Measurements from ENCODE around the gene DNAH7.
"Not testable (repeated sequence)": the region's sequence is repeated elsewhere in the genome, so short reads cannot be mapped to it uniquely, and the experiment has no call there.

Gene DNAH7

GRCh38 chr2:196068271-196069209 is at the start of gene DNAH7:
Gene DNAH7, minus strand, starts transcription at chr2:196068837. Its CDS starts 126 bp downstream, at chr2:196068711.
- DNase-seq: peak; percentile 87

- no peak for DNase-seq
Observed at GRCh38 chr2:196117214-196117705, 48.6 kb upstream of the DNAH7 start.

- DNase-seq: no peak
Observed at GRCh38 chr2:196113061-196113974, 44.7 kb upstream of the DNAH7 start.

GRCh38 chr2:196112418-196113034 is 43.9 kb upstream of the DNAH7 start:
- DNase-seq: no peak

GRCh38 chr2:196108604-196109003 is 40.0 kb upstream of the DNAH7 start:
- no peak for DNase-seq

GRCh38 chr2:196105951-196106350 is 37.3 kb upstream of the DNAH7 start:
- no peak for DNase-seq

GRCh38 chr2:196104066-196104465 is 35.4 kb upstream of the DNAH7 start:
- DNase-seq: no peak

GRCh38 chr2:196103626-196104025 is 35.0 kb upstream of the DNAH7 start:
- DNase-seq: no peak

GRCh38 chr2:196101325-196101991 is 32.8 kb upstream of the DNAH7 start:
- no peak for DNase-seq

- no peak for DNase-seq
Observed at GRCh38 chr2:196099916-196100315, 31.3 kb upstream of the DNAH7 start.

GRCh38 chr2:196097864-196098660 is 29.4 kb upstream of the DNAH7 start:
- DNase-seq: no peak

GRCh38 chr2:196096982-196097745 is 28.5 kb upstream of the DNAH7 start:
- DNase-seq: peak; percentile 26

- no peak for DNase-seq
Observed at GRCh38 chr2:196096264-196096663, 27.6 kb upstream of the DNAH7 start.

GRCh38 chr2:196089448-196089847 is 20.8 kb upstream of the DNAH7 start:
- not testable (repeated sequence) for DNase-seq

GRCh38 chr2:196088203-196088602 is 19.6 kb upstream of the DNAH7 start:
- DNase-seq: peak; percentile 90

- no peak for DNase-seq
Observed at GRCh38 chr2:196086517-196087368, 18.1 kb upstream of the DNAH7 start.

- no peak for DNase-seq
Observed at GRCh38 chr2:196083601-196084000, 15.0 kb upstream of the DNAH7 start.

- no peak for DNase-seq
Observed at GRCh38 chr2:196080526-196080925, 11.9 kb upstream of the DNAH7 start.

GRCh38 chr2:196079052-196079451 is 10.4 kb upstream of the DNAH7 start:
- DNase-seq: no peak

- DNase-seq: no peak
Observed at GRCh38 chr2:196077821-196078220, 9.2 kb upstream of the DNAH7 start.

Data from NCI-H510A treated with DMSO at 0.1 percent for 48 hours (cell line).